CD4-positive, alpha-beta T cell treated with Interferon gamma for 1 hour (primary cell): ENCODE results near the gene MST1.

Experiments
- DNase-seq: peaks from one replicate; pipeline ENCODE4 v3.0.0-alpha.2; 2020

MST1 gene

DNA sequence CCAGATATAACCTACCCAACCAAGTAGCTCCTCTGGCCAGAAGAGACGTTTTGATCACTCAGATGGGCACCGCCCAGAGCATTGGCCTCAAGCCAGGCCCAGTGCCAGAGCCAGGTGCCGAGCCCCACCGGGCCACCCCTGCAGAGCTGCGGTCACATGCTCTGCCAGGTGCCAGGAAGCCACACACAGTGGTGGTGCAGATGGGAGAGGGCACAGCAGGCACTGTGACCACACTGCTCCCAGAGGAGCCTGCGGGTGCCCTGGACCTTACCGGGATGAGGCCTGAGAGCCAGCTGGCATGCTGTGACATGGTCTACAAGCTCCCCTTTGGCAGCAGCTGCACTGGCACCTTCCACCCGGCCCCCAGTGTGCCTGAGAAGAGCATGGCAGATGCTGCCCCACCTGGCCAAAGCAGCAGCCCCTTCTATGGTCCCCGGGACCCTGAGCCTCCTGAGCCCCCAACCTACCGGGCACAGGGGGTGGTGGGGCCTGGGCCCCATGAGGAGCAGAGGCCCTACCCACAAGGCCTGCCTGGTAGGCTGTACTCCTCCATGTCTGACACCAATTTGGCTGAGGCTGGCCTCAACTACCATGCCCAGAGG, 34.2 kb downstream of the MST1 start:
- no peak for DNase-seq

DNA sequence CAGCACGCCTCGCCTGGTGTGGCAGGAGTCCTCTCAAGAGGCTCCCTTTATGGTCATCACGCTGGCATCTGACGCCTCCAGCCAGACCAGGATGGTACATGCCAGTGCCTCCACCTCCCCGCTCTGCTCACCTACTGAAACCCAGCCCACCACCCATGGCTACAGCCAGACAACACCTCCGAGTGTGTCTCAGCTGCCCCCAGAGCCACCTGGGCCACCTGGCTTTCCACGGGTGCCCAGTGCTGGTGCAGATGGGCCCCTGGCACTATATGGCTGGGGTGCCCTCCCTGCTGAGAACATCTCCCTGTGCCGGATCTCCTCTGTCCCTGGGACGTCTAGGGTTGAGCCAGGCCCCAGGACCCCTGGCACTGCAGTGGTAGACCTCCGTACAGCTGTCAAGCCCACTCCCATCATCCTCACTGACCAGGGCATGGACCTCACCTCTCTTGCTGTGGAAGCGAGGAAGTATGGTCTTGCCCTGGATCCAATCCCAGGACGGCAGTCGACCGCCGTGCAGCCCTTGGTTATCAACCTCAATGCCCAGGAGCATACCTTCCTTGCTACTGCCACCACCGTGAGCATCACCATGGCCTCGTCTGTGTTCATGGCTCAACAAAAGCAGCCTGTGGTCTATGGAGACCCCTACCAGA, 35.0 kb downstream of the MST1 start:
- DNase-seq: no peak

- DNase-seq: no peak
Observed at GRCh38 chr3:49653621-49654020, 35.7 kb downstream of the MST1 start.

DNA sequence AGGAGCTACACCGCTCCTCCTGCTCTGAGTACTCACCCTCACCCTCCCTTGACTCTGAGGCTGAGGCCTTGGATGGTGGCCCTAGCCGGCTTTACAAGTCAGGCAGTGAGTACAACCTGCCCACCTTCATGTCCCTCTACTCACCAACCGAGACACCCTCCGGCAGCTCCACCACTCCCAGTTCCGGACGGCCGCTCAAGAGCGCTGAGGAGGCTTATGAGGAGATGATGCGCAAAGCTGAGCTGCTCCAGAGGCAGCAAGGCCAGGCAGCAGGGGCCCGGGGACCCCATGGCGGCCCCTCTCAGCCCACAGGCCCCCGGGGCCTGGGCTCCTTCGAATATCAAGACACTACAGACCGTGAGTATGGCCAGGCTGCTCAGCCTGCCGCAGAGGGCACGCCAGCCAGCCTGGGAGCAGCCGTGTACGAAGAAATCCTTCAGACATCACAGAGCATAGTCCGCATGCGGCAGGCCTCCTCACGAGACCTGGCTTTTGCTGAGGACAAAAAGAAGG, 36.3 kb downstream of the MST1 start:
- DNase-seq: no peak

GRCh38 chr3:49652218-49652902, 36.9 kb downstream of the MST1 start:
- DNase-seq: no peak

DNA sequence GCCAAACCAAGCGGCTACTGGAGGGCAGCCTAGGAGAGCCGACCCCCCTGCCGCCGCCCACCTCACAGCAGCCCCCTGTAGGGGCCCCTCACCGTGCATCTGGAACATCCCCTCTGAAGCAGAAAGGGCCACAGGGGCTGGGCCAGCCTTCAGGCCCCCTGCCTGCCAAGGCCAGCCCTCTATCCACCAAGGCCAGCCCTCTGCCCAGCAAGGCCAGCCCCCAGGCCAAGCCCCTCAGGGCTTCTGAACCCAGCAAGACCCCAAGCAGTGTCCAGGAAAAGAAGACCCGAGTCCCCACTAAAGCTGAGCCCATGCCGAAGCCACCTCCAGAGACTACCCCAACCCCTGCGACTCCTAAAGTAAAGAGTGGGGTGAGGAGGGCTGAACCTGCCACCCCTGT, 38.6 kb downstream of the MST1 start:
- no peak for DNase-seq

DNA sequence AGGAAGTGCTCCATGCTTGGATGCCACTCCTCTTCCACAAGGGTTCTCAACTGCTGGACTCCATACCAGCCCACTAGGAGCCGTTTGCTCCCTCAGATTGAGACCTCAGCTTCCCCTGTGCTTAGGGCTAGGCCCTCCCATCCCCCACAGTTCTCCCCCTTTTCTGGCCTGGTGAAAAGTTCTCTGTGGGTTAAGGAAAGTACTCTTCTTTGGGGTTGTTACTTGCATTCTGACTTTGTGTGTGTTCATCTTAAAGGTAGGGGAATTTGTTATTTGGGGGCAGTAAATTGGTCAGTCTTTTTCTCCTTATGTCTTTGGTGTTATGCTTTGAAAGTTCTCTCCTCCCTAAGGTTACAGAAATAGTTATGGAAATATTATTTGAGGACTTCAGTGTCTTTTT, 39.1 kb downstream of the MST1 start:
- no peak for DNase-seq

GRCh38 chr3:49649576-49649975, 39.7 kb downstream of the MST1 start:
- no peak for DNase-seq

DNA sequence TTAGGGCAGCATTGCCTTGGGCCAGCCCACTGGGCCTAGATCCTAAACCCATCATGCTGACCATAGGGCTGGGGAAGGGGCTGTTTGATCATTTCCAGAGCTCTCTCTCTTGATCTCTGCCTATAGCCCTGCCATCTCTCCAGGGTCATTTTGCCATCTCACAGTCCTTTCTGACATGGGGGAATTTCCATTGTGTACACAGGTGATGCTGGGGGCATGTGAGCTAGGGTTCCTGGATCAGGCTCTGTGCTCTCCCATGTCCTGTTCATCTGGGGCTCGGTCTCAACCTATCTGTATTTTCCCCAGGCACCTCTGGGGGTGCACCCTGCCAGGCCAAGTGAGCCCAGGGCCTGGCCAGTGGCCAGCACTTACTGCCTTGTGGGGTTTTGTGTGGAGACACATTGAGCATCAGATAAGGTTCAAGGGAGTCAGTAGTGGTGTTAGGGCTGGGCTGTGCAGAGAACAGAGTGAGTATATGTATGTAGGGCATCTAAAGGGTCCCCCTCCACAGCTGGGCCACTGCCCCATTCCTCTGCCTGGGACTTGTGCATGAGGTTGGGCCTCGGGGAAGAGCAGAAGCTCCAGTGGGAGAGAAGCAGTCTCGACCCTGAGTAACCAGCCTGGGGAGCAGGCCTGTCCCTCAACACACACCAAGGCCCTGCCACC, 40.8 kb downstream of the MST1 start:
- no peak for DNase-seq

GRCh38 chr3:49647741-49648140, 41.5 kb downstream of the MST1 start:
- no peak for DNase-seq

- no peak for DNase-seq
Observed at GRCh38 chr3:49646236-49646635, 43.0 kb downstream of the MST1 start.

GRCh38 chr3:49644684-49645083, 44.6 kb downstream of the MST1 start:
- DNase-seq: no peak

- DNase-seq: no peak
Observed at GRCh38 chr3:49642708-49643145, 46.5 kb downstream of the MST1 start.

GRCh38 chr3:49641921-49642707, 47.2 kb downstream of the MST1 start:
- no peak for DNase-seq

DNA sequence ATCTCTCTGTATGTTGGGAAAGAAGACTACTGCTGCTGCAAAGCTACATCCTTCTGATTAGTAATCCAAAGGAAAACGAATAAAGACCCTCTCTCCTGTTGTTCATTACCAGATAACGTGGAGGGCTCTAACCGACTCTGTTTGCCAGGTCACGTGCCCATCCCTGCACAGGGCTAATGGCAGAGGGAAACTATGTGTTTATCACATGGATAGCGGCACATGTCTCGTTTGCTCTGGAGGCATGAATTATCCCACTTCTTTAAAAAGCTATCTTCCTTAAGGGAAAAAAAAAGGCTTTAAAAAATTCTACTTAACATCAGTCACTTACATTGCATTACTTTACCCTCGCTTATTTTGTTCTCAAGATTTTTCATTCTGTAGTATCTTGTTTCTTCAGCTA, 48.0 kb downstream of the MST1 start:
- no peak for DNase-seq

- no peak for DNase-seq
Observed at GRCh38 chr3:49639551-49639950, 49.7 kb downstream of the MST1 start.

DNA sequence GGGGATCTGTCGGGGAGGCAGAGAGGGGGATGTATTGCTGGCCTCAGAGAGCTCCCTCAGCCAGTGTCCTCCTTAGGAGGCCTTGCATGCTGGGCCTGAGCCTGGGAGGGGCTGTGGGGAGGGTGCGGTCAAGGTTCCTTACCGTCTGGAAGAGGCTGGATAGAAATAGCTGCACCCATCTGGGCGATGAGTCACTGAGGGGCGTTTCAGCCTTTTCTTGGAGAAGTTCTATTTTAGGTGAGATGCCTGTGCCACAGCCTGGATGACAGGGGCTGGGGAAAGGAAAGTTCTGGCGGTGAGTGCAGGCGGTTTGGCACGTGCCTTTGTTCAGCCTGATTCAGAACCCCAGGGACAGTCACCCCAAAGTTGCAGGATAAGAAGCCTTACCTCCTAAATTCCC, 50.8 kb downstream of the MST1 start:
- DNase-seq: no peak

DNA sequence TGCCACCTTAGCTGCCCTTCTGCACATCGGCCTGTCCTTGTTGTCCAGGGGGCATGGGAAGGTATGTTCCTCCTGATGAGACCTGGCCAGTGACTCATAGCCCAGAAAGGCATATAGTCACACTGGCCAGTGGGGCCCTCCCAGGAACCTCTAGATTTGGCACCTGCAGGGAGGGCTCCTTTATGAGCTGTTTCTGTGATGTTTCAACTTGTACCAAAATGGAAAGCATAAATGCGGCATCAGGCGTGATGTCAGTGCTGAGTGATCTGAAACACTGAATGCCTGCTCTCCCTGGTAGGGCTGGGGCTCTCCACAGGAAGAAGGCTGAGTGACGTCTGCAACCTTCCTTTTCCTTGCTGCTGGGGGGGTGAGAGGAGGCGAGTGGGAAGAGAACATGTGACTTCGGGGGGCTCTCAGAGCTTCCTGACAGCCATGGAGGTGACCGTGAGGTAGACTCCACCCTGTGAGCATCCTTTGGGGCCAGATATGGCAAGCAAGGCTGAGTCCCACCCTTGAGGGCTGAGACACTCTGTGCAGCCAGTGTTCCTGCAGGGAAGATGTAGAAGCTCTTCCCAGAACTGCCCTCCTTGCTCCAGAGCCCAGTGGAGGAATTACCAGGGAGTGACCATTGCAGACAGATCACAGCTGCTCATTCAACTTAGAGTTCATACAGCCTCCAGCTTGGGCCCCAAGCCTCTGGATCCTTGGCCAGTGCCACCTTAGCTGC, 52.2 kb downstream of the MST1 start:
- no peak for DNase-seq

DNA sequence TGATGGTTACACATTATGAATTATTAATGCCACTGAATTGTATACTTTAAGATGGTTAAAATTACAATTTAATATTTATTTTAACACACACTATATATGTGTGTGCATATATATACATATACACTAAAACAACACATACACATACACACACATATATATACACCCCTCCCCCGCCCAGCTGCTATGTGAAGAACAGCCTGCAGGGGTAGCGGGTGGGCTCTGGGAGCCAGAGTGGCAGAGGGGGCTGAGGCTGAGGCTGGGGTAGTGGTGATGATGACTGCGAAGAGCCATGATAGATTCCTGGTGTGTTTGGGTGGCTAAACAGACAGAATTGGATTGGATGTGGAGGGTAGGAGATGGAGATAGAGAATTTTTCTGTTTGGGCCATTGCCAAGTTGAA, 54.5 kb downstream of the MST1 start:
- no peak for DNase-seq
